Natural killer cell (primary cell): ENCODE measurements around the gene SH3BP5L. TPM values are rescaled to one million over a fixed set of nuclear protein-coding genes. Genes with fewer than 3 reads are reported as not detected.
A peak's percentile ranks its signal among the peaks of the same experiment; 100 is the strongest.

Source experiments
- ATAC-seq, 3 donors: fragments of 150-1000 bp in 2 of 3; fragments of 200-7000 bp in 1 of 3; cut with Tn5 transposase; 1 replicate in 1 of 3; 2 replicates in 2 of 3; pipeline ENCODE4 v1.10.0; 2021; ENCODE audit warnings: mild to moderate bottlenecking in 2 of 3, moderate library complexity in 2 of 3
- DNase-seq, 2 donors: peaks; one replicate each; pipeline versions ENCODE4 v3.0.0 to v3.0.0-alpha.2; 2013 to 2021; ENCODE audit warnings: mixed read lengths in 1 of 2
- H3K27ac ChIP-seq: one replicate; pipeline ENCODE4 v1.5.1; 2013; ENCODE audit warnings: mild to moderate bottlenecking, low read length
- H3K27me3 ChIP-seq: one replicate; pipeline ENCODE4 v1.6.1; 2013; ENCODE audit warnings: low read length; ENCODE audit not compliant: control insufficient read depth, insufficient read depth
- H3K36me3 ChIP-seq: one replicate; pipeline ENCODE4 v1.6.1; 2013; ENCODE audit warnings: low read length; ENCODE audit not compliant: control insufficient read depth, insufficient read depth
- H3K4me1 ChIP-seq: one replicate; pipeline ENCODE4 v1.6.1; 2013; ENCODE audit warnings: low read length; ENCODE audit not compliant: control insufficient read depth, insufficient read depth
- H3K4me3 ChIP-seq: one replicate; pipeline ENCODE4 v1.5.1; 2013; ENCODE audit warnings: low read length
- H3K9me3 ChIP-seq: one replicate; pipeline ENCODE4 v1.6.1; 2013; ENCODE audit warnings: low read length; ENCODE audit not compliant: control insufficient read depth, insufficient read depth
- H3K27ac Mint-ChIP-seq, 2 donors: one replicate each; pipeline ENCODE4 v1.8.0; 2022; ENCODE audit warnings: mild to moderate bottlenecking in 2 of 2, mixed read lengths in 2 of 2, moderate library complexity in 1 of 2
- H3K27me3 Mint-ChIP-seq, 2 donors: one replicate each; pipeline ENCODE4 v1.8.0; 2022; ENCODE audit warnings: low read depth in 2 of 2, mixed read lengths in 2 of 2
- H3K36me3 Mint-ChIP-seq: one replicate; pipeline ENCODE4 v1.8.0; 2022; ENCODE audit warnings: mixed read lengths
- H3K4me1 Mint-ChIP-seq, 2 donors: one replicate each; pipeline ENCODE4 v1.8.0; 2022; ENCODE audit warnings: mixed read lengths in 2 of 2
- H3K4me3 Mint-ChIP-seq: one replicate; pipeline ENCODE4 v1.8.0; 2022; ENCODE audit warnings: mild to moderate bottlenecking, moderate library complexity, mixed read lengths
- H3K9me3 Mint-ChIP-seq, 2 donors: one replicate each; pipeline ENCODE4 v1.8.0; 2022; ENCODE audit warnings: mixed read lengths in 2 of 2
- WGBS: methylation state at CpG from one replicate; pipeline ENCODE4 v1.1.7; 2013; ENCODE audit warnings: missing lambda C conversion rate; ENCODE audit not compliant: insufficient coverage; 5-methylcytosine and 5-hydroxymethylcytosine counted together
- intact Hi-C: fragments of 100-400 bp; cut with micrococcal nuclease; formaldehyde crosslinking; loops from one replicate; pipeline ENCODE4 v1.14.2; 2022
- total RNA-seq, 4 donors: library from RNA; stranded (reverse); fragments of 120-200 nt in 1 of 4; gene quantifications; one replicate each; pipeline versions ENCODE4 v1.2.3 to v1.2.4, GENCODE V29; 2013 to 2022
- TF ChIP-seq, protein P1 (sequence below): fragments of 200-600 bp; IDR thresholded peaks from one replicate; pipeline ENCODE4 v1.8.0; 2022; ENCODE audit warnings: antibody characterized with exemption

Gene SH3BP5L
- total RNA-seq, 3 donors from 2014 or later (not counting 1 experiment from before 2014, with no cell fraction given) = 19.0 to 27.5 (median 22.9) TPM

DNA sequence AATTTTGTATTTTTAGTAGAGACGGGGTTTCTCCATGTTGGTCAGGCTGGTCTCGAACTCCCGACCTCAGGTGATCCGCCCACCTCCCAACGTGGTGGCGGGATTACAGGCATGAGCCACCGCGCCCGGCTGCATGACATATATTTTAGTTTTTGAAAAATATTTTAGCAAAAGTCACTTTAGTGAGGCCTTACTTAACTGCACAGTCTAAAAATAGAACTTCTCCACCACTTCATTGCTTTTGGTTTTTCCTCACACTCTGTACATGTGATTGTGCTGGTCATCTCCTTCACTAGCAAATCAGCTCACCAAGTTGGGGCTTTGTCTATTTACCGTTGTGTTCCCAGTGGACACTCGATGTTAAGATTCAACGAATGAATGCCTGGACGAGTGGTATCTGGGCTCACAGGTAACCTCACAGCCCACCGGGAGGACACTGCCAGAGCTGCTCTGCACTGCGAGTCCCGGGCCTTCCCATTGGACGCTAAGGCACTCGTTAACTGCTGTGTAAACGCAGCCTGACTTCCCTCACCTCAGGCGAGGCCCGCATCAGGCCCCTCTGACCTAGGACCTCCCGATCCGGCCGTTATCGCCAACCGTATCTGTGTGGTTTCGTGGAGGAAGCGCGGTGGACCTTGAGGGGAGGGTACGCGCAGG, 47.2 kb upstream of the SH3BP5L start:
- intact Hi-C loops = loop anchor here (1.0 kb wide), 2 partner anchors 10 to 35 kb away; partner anchors contain the start of gene ZNF672
- Mint-ChIP-seq H3K27me3 (no peaks in the 10 kb centered on the region), H3K4me1 (peaks cover 20 to 22% of the 10 kb centered on the region in 2 donors), H3K4me3 (peak overlapping the region; percentile 99), H3K27ac (peak overlapping the region; percentile 94 to 100), H3K36me3 (peaks cover 6% of the 10 kb centered on the region), H3K9me3 (no peaks in the 10 kb centered on the region)
- TF ChIP-seq, protein P1, sequence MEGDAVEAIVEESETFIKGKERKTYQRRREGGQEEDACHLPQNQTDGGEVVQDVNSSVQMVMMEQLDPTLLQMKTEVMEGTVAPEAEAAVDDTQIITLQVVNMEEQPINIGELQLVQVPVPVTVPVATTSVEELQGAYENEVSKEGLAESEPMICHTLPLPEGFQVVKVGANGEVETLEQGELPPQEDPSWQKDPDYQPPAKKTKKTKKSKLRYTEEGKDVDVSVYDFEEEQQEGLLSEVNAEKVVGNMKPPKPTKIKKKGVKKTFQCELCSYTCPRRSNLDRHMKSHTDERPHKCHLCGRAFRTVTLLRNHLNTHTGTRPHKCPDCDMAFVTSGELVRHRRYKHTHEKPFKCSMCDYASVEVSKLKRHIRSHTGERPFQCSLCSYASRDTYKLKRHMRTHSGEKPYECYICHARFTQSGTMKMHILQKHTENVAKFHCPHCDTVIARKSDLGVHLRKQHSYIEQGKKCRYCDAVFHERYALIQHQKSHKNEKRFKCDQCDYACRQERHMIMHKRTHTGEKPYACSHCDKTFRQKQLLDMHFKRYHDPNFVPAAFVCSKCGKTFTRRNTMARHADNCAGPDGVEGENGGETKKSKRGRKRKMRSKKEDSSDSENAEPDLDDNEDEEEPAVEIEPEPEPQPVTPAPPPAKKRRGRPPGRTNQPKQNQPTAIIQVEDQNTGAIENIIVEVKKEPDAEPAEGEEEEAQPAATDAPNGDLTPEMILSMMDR = no peak
- peak; percentile 49 to 65 for DNase-seq
- H3K4me3 ChIP-seq = peak overlapping the region; percentile 86
- no peaks in the 10 kb centered on the region for H3K9me3 ChIP-seq
- ATAC-seq = peak; percentile 22 to 32 (median 31)
- H3K27me3 ChIP-seq = no peaks in the 10 kb centered on the region
- 0% methylated on average over 25 of the region's 31 CpGs for WGBS
- no peaks in the 10 kb centered on the region for H3K36me3 ChIP-seq
- peak overlapping the region; percentile 83 for H3K27ac ChIP-seq
- H3K4me1 ChIP-seq = peaks cover 17% of the 10 kb centered on the region

DNA sequence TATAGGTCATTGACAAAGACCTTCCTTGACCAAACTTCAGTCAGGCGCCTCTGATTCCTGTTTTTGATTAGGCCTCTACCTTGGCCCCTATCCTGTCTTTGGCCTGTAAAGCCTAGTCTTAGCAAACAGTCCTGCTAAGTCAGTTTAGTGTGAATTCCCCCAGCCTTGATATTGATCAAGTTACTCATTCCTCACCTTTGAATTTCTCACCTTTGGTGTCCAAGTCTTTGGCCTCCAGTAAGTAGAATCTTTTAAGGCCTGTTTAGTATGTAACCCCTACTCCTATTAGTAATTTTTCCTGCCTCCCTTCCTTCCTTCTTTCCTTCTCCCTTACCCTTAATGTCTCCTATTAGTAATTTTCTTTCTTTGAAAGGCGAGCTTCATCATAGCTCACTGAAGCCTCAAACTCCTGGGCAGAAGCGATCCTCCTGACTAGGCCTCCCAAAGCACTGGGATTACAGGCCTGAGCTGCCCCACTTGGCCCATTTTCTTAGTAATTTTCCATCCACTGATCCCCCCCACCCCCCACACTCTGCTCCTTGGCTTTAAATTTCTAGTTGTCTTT, 46.2 kb upstream of the SH3BP5L start:
- WGBS = 93% methylated on average over 3 of the region's 3 CpGs
- intact Hi-C loops = no loop called here
- DNase-seq (no peak), ATAC-seq (no peak)
- peak overlapping the region in 1 of 2 donors; percentile 67 for H3K27ac Mint-ChIP-seq
- no peaks in the 10 kb centered on the region for H3K27me3 ChIP-seq
- peak overlapping the region; percentile 70 for H3K4me3 Mint-ChIP-seq
- no peaks in the 10 kb centered on the region for H3K9me3 ChIP-seq
- H3K36me3 Mint-ChIP-seq = peaks cover 6% of the 10 kb centered on the region
- H3K4me1 ChIP-seq = peaks cover 17% of the 10 kb centered on the region
- H3K27ac ChIP-seq = no peak overlapping the region
- H3K4me3 ChIP-seq = no peak overlapping the region
- no peaks in the 10 kb centered on the region for H3K27me3 Mint-ChIP-seq
- peaks cover 20 to 22% of the 10 kb centered on the region in 2 donors for H3K4me1 Mint-ChIP-seq
- no peaks in the 10 kb centered on the region for H3K9me3 Mint-ChIP-seq
- TF ChIP-seq, protein P1 = no peak
- no peaks in the 10 kb centered on the region for H3K36me3 ChIP-seq

DNA sequence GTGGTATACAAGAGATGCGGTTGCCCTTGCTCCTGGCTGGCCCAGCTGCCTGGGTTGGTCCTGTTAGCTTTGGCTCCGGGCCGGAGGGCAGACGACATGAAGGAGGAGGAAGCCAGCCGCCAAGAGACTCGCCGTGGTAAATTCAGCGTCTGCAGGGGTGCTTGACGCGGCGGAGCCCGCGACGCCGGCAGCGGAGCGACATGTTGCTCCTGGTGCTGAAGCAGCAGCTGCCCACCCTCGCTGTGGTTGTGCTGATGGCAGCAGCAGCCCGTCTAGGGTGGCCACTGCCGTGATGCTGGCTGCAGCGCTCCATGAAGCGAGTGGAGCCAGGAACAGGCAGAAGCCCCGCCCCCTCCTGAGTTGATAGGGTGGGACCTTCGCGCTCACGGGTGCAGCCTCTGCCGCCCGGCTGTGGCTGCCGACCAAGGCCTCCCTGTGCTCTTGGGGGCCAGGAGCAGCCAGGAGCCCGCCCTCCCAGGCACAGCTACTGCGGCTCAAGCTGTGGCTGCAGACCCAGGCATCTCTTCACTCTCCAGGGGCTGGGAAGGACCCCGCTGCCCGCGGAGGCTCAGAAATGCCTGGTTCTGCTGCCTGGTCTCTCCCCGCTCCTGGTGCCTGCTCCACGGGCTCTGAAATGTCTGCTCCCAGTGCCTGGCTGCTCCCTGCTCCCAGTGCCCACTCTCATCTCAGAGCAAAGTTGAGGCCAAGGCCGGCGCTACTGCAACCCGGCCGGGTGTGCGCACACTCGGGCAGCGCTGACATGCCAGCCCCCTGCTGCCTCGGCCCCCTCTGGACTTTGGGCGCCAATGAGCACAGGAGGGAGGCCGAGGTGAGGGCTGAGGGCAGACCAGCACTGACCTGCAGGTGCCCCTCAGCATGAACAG, 37.5 kb upstream of the SH3BP5L start:
- intact Hi-C loops = loop anchor here (1.0 kb wide), 1 partner anchor 10 kb away; no protein-coding TSS in a partner anchor
- Mint-ChIP-seq H3K27me3 (no peaks in the 10 kb centered on the region), H3K4me3 (peak overlapping the region; percentile 78), H3K27ac (peak overlapping the region; percentile 29 to 68), H3K36me3 (no peaks in the 10 kb centered on the region), H3K9me3 (no peaks in the 10 kb centered on the region), H3K4me1 (peaks cover 42 to 51% of the 10 kb centered on the region in 2 donors)
- WGBS = 14% methylated on average over 46 of the region's 46 CpGs
- ATAC-seq (peak; percentile 60 to 69 (median 61)), DNase-seq (peak; percentile 74 to 87)
- peaks cover 27% of the 10 kb centered on the region for H3K4me1 ChIP-seq
- H3K4me3 ChIP-seq = peak overlapping the region; percentile 77
- H3K36me3 ChIP-seq = no peaks in the 10 kb centered on the region
- H3K27me3 ChIP-seq = no peaks in the 10 kb centered on the region
- H3K9me3 ChIP-seq = no peaks in the 10 kb centered on the region
- TF ChIP-seq, protein P1 = no peak
- peak overlapping the region; percentile 67 for H3K27ac ChIP-seq
